Measurements from ENCODE around the gene MAPK4.

MAPK4 gene

DNA sequence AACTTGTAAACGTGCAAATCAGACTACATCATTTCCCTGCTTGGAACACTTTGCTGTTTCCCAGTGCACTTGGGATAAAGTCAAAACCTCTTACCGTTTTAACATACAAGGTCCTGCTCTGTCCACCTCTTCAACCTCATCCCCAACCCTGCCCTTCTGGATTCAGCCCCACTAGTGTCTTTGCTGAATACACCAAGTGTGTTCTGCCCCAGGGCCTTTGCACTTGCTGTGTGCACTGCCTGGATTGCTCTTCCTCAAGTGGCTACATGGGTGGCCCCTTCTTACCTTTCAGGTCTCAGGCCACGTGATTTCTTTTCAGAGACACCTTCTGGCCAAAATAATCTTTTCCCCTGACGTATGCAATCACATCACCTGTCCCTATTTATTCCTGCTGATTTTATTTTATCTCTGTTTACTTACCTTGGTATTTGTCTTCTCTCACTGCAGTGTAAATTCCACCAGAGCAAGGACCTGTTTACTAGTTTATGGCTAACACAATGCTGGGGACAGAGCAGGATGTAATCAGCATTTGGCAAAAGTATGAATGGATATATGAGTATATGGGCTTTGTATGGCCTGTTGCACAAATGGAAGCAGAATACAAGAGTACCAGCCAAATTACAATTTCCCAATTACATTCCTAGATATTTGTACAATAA is 63.9 kb downstream of the MAPK4 start:
- no peak overlapping the region for H3K27ac Mint-ChIP-seq
- DNase-seq (no peak), ATAC-seq (no peak)
- H3K9me3 Mint-ChIP-seq, result no peaks in the 10 kb centered on the region
- H3K36me3 Mint-ChIP-seq (ENCODE audit: low read depth), result no peaks in the 10 kb centered on the region
- H3K27me3 Mint-ChIP-seq, result peaks cover 5% of the 10 kb centered on the region
- H3K4me3 Mint-ChIP-seq, result no peak overlapping the region
- H3K4me1 Mint-ChIP-seq, result no peaks in the 10 kb centered on the region

DNA sequence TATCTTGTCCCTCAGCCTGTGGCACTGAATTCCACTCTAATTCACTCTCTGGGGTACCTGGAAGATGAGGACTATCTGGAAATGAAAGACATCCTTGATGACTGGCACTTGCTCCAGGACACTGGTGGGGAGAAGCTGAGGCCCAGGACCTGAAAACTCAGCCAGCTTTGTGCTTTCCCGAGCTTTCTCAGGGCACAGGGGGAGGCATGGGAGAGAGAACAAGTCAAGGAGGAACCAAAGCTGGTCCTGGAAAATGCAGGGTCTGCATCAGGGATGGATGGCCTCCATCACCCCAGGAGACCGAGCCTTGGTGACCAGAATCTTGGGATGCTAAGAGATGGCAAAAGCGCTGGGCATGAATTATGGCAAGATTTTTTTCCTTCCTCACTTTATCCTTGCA is 65.1 kb downstream of the MAPK4 start:
- ATAC-seq (no peak), DNase-seq (no peak)
- Mint-ChIP-seq H3K9me3 (no peaks in the 10 kb centered on the region), H3K4me1 (no peaks in the 10 kb centered on the region), H3K27ac (no peak overlapping the region), H3K36me3 (ENCODE audit: low read depth) (no peaks in the 10 kb centered on the region), H3K27me3 (peaks cover 3% of the 10 kb centered on the region), H3K4me3 (no peak overlapping the region)

DNA sequence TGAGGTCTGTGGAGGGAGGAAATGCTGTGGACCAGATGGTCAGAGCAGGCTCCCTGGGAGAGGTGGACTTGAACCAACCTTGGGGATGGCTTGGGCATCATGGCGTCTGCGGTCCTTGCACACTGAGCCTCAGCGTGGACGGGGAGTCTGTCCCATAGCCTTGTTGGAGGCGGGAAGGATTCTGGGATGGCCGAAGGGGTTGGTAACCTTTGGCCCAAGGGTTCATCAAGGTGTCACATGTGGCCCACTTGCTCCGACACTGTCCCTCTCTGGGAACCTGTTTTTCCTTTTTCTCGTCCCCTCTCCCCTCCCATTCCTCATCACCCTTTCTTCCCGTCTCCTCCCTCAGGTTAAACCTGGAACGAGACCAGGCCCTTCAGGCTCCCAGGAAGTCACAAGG is 66.4 kb downstream of the MAPK4 start:
- ATAC-seq (no peak), DNase-seq (no peak)
- Mint-ChIP-seq H3K4me1 (no peaks in the 10 kb centered on the region), H3K4me3 (no peak overlapping the region), H3K27me3 (peaks cover 3% of the 10 kb centered on the region), H3K9me3 (no peaks in the 10 kb centered on the region), H3K36me3 (ENCODE audit: low read depth) (no peaks in the 10 kb centered on the region), H3K27ac (no peak overlapping the region)

DNA sequence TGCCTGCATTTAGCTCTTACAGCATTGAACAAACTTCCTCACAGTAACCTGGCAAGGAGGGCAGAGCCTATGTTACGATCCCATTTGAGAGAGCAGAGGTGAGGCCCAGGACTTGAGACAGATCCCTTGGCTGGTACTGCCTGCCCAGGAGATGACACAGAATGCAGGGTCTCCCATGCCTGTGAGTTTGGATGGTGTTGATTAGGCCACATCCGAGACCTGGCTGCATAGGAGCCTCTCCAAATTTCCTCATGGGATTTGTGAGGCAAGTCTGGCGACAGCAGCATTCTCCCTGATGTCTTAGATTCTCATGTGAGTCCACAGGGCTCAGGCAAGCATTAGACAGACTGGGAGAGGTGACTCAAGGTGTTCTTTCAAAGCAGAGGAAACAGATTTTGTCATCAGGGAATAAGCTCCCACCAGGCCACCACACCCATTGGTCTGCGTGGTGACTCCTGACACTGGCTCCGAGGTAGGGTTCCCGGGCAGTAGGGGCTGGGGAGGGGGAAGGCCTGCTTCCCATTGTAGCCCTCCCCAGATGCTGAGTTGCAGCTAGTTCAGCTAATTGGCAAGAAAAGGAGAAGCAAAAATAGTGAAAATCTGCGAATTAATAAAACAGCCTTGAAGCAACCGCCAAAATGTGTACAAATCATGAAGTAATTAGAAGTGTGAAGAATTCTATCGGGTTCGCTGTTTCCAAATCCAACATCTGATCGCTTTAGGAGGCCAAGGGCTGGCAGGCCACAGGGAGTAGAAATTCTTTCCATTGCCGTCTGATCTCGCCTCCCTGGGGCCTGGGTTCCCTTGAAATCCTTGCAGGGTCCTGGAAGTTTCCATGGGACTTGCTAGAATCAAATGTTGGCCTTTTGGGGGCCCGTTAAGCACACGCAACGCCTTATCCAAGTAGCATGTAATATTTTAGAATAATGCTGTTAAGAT is 68.0 kb downstream of the MAPK4 start:
- DNase-seq (no peak), ATAC-seq (no peak)
- peaks cover 3% of the 10 kb centered on the region for H3K27me3 Mint-ChIP-seq
- no peaks in the 10 kb centered on the region for H3K36me3 Mint-ChIP-seq (ENCODE audit: low read depth)
- H3K4me3 Mint-ChIP-seq, result no peak overlapping the region
- H3K4me1 Mint-ChIP-seq, result no peaks in the 10 kb centered on the region
- H3K9me3 Mint-ChIP-seq, result no peaks in the 10 kb centered on the region
- no peak overlapping the region for H3K27ac Mint-ChIP-seq

DNA sequence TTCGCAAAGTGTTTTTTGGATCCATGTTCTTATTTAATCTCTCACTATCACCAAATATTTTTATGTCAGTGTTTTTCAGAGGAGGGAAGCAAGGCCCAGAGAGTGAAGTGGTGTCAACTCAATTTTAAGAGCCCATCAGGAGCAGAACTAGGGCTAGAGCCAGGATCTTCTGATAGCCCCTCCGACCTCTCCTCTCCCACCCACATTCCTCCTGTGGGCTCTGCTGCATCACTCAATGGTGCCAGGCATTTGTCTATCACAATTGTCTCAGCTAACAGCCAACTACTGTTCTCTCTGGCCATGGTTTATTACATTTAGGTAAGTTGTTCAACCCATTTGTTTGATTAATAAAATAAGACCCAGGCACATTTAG is 68.6 kb downstream of the MAPK4 start:
- DNase-seq (no peak), ATAC-seq (no peak)
- H3K4me1 Mint-ChIP-seq, result no peaks in the 10 kb centered on the region
- H3K27me3 Mint-ChIP-seq, result peaks cover 1% of the 10 kb centered on the region
- no peaks in the 10 kb centered on the region for H3K9me3 Mint-ChIP-seq
- H3K4me3 Mint-ChIP-seq, result no peak overlapping the region
- H3K27ac Mint-ChIP-seq, result no peak overlapping the region
- no peaks in the 10 kb centered on the region for H3K36me3 Mint-ChIP-seq (ENCODE audit: low read depth)

DNA sequence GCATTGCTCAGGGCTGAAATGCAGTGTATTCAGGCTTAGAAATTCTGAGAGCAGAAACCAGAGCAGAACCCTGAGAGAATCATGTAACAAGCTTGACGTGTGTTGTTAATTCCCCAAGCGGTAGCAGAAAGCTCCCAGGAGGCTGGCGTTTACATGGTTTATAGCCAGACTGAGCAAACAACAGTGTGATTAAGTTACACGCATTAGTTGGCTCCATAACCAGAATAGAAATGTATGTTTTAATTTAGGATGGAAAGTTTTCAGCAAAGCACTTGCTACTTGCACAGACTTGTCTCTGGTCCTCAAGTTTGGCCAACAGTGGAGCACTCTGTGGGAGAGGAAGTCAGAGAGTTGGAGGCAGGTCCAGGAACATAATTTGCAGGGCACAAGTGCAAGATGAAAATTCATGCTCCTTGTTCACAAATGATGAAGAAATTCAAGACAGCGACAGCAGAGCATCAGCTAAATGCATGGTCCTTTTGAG is 69.3 kb downstream of the MAPK4 start:
- no peak for DNase-seq
- no peaks in the 10 kb centered on the region for H3K9me3 Mint-ChIP-seq
- no peaks in the 10 kb centered on the region for H3K4me1 Mint-ChIP-seq
- peaks cover 1% of the 10 kb centered on the region for H3K27me3 Mint-ChIP-seq
- no peaks in the 10 kb centered on the region for H3K36me3 Mint-ChIP-seq (ENCODE audit: low read depth)
- H3K27ac Mint-ChIP-seq, result no peak overlapping the region
- no peak for ATAC-seq
- no peak overlapping the region for H3K4me3 Mint-ChIP-seq

DNA sequence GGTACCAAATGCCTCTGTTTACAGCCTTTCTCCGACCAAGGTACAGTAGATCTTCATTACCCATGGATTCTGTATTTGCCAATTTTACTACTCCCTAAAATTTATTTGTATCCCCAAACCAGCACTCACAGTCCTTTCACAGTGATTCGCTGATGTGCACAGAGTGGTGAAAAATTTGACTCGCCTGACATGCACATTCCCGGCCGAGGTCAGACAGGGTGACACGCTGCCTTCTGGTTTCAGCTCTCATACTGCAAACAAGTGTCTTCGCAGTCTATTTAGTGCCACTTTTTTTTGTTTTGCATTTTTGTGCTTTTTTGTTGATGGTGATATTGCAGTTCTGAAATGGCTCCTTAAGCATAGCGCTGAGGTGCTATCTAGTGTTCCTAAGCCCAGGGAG is 71.0 kb downstream of the MAPK4 start:
- peaks cover 1% of the 10 kb centered on the region for H3K27me3 Mint-ChIP-seq
- no peak for ATAC-seq
- H3K4me1 Mint-ChIP-seq, result no peaks in the 10 kb centered on the region
- no peaks in the 10 kb centered on the region for H3K9me3 Mint-ChIP-seq
- no peak for DNase-seq
- H3K4me3 Mint-ChIP-seq, result no peak overlapping the region
- H3K27ac Mint-ChIP-seq, result no peak overlapping the region
- no peaks in the 10 kb centered on the region for H3K36me3 Mint-ChIP-seq (ENCODE audit: low read depth)

DNA sequence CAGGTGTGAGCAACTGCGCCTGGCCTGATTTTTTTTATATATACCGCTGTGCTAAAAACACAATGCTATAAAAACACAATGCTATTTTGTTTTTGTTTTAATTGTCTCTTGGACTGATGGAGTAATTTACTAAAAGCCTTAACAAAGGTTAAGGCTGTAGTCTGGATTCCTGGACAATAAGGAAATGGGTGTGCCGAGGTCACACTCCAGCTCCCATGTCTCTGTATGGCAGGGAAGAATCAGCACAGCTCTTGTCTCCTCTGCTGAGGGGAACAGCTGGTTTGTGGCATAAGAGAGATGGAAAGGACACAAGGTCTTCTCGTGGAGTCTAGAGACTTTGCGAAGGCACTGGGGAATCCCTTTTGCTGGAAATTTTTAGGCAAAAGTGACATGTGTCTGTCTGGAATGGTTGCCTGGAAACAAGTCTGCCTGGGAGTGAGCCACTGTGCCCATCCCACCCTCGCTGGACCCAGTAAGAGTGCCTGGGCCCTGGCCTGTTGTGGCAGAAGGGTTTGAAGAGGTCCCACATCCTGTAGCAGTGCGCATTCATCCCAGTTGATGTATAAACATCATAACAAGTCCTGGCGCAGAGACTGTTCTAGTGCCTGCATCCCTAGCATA is 73.1 kb downstream of the MAPK4 start:
- no peak for DNase-seq
- Mint-ChIP-seq H3K27ac (no peak overlapping the region), H3K4me1 (no peaks in the 10 kb centered on the region), H3K36me3 (ENCODE audit: low read depth) (no peaks in the 10 kb centered on the region), H3K9me3 (no peaks in the 10 kb centered on the region), H3K27me3 (no peaks in the 10 kb centered on the region), H3K4me3 (no peak overlapping the region)
- ATAC-seq, result no peak

DNA sequence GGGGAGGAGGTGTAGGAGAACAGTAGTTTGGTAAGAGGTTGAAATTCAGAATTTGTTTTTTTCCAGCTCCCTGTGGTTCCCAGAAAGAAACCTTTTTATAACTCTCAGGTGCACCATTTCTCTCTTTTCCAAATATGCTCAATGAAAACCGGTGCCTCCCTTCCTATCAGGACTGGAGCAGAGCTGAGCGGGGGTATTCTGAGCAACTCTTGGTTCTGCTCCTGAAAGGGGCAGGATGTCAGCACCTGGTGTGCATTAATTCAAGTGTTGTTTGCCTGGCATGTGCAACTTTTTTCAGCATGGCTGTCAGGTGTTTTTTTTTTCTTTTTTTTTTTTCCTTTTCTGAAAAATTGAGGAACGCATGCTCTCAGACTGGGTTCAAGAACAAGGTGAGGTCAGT is 74.1 kb downstream of the MAPK4 start:
- no peaks in the 10 kb centered on the region for H3K4me1 Mint-ChIP-seq
- no peaks in the 10 kb centered on the region for H3K27me3 Mint-ChIP-seq
- H3K36me3 Mint-ChIP-seq (ENCODE audit: low read depth), result no peaks in the 10 kb centered on the region
- no peak for ATAC-seq
- H3K27ac Mint-ChIP-seq, result no peak overlapping the region
- H3K9me3 Mint-ChIP-seq, result no peaks in the 10 kb centered on the region
- DNase-seq, result no peak
- no peak overlapping the region for H3K4me3 Mint-ChIP-seq

DNA sequence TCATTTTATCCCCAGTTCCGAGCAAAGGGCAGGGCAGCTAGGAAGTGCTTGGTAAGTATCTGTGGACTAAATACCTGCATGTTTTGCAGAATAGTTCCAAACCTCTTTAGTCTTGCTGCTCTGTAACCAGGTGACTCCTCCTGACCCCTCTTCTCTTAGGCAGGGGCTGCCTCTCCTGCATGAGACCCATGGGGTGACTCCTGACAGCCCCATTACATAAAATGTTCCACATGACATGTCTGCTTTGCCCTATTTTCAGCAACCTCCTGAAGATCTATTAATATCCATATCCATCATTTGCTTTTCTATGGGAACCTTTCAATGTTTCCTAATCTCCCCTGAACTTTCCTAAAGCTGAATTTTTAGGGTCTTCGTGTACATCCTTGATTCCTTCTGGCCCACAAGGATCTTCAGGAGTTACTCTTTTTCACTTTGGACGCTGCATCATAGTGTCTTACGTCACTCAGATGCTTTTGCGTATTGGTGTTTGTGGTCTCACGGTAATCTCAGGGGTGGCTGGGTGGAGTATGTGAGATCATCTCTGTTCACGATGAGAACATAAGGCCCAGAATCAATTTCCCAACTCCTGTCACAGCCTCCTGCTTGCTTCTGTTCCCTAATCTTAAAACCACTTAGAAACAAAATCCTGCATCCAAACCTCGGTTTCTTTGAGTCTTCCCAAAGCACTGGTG is 76.6 kb downstream of the MAPK4 start:
- DNase-seq (no peak), ATAC-seq (no peak)
- no peaks in the 10 kb centered on the region for H3K9me3 Mint-ChIP-seq
- H3K27me3 Mint-ChIP-seq, result no peaks in the 10 kb centered on the region
- H3K27ac Mint-ChIP-seq, result no peak overlapping the region
- no peaks in the 10 kb centered on the region for H3K36me3 Mint-ChIP-seq (ENCODE audit: low read depth)
- H3K4me1 Mint-ChIP-seq, result no peaks in the 10 kb centered on the region
- no peak overlapping the region for H3K4me3 Mint-ChIP-seq

DNA sequence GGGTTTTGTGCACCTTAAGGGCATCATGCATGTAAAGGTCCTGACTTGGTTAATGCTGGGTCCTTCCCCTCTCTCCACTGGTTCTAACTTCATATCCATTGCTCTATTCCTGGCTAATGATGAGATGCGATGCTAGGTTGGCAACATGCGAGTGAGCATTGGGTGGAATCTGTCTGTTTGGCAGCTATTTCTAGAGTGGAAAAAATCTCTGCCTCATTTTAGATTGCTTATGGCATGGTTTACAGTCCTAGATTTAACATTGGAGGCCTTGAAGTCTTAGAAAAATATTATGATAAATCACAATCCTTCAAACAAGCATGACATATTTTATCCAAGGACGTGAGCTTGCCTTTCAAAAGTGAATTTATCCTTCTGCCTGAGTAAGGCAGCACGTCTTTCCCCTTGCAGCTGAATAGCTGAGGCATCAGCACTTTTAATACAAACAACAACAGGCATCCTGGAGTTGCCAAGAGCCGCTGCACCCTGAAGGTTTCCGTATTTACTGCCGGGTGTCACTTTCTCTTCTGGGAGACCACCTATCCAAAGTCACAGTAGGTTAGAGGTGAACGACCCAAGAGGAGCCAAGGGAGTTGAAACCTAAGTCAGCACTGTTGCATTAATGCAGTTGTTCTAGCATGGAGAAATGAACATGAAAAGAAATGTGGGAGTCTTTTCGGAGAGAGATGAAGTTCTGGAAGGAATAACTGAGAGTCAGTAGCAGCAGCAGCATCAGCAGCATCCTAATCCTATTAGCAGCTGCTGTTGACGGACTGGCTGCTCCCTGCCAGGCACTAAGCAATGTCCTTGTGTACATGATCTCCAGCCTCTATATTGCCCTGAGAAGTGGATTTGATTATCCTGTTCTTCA is 78.4 kb downstream of the MAPK4 start:
- Mint-ChIP-seq H3K9me3 (no peaks in the 10 kb centered on the region), H3K27me3 (no peaks in the 10 kb centered on the region), H3K4me3 (no peak overlapping the region), H3K36me3 (ENCODE audit: low read depth) (no peaks in the 10 kb centered on the region), H3K4me1 (no peaks in the 10 kb centered on the region), H3K27ac (no peak overlapping the region)
- DNase-seq, result no peak
- ATAC-seq, result no peak

DNA sequence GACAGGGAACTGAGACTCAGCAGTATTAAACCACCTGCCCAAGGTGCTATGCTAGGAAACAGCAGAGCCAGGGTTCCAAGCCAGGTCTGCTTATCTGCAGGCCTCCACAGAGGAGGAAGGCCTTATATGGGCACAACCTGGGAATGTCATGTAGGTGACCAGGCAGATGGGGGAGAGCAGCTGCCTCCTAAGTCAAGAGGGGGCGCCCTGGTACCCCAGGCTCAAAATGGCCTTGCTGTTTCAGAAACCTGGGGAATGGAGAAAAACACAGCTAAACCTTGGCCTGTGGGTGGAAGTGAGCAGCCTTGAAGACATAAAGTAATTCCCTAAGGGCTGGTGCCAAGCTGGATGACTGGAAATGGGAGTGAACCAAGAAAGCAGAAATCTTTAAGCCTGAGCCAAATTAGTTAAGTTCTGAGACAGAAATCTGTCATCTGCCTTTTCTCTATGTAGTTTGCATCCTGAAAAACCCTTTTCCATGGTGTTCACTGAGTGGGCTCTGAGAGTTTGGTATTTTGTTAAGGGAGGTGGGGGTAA is 79.1 kb downstream of the MAPK4 start:
- ATAC-seq, result no peak
- H3K27me3 Mint-ChIP-seq, result no peaks in the 10 kb centered on the region
- no peaks in the 10 kb centered on the region for H3K36me3 Mint-ChIP-seq (ENCODE audit: low read depth)
- DNase-seq, result no peak
- H3K4me3 Mint-ChIP-seq, result no peak overlapping the region
- H3K4me1 Mint-ChIP-seq, result no peaks in the 10 kb centered on the region
- no peak overlapping the region for H3K27ac Mint-ChIP-seq
- H3K9me3 Mint-ChIP-seq, result no peaks in the 10 kb centered on the region

DNA sequence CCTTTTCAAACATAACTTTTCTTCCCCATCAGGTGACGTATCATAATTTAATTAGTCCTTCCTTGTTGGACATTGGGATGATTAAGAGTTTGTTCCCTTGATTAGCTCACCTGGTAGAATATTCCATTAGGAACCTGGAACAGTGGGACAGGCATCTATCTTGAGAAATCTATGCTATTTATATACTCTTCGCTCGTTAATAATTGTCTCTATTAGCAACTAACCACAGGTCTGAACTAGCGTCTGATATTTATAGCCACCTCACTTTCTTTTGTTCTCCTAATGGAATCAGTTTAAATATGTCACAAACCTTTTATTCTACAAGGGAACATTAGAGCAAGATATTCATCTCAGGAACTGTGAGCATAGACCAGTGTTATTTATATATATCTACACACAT is 79.8 kb downstream of the MAPK4 start:
- H3K36me3 Mint-ChIP-seq (ENCODE audit: low read depth), result no peaks in the 10 kb centered on the region
- H3K27me3 Mint-ChIP-seq, result no peaks in the 10 kb centered on the region
- DNase-seq, result no peak
- no peak overlapping the region for H3K4me3 Mint-ChIP-seq
- no peak for ATAC-seq
- H3K27ac Mint-ChIP-seq, result no peak overlapping the region
- no peaks in the 10 kb centered on the region for H3K4me1 Mint-ChIP-seq
- no peaks in the 10 kb centered on the region for H3K9me3 Mint-ChIP-seq

DNA sequence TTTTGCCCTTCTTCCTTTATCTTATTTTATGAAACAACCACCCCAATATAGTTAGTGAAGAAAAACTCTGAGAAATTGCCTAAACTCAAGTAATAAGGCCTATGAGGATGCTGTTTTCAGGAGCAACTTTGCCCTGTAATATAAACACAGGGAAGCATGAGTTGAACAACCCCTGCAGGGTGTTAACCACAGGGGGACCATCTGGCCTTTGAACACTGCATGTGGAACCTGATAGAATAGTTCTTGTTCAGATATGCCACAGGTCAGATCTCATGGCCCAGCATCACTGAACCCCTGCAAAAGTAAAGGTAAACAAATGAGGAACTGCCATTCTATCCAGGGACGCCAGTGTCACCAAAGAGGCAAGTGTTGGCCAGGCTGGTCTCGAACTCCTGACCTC is 82.6 kb downstream of the MAPK4 start:
- H3K9me3 Mint-ChIP-seq, result no peaks in the 10 kb centered on the region
- H3K27ac Mint-ChIP-seq, result no peak overlapping the region
- no peaks in the 10 kb centered on the region for H3K36me3 Mint-ChIP-seq (ENCODE audit: low read depth)
- H3K4me3 Mint-ChIP-seq, result no peak overlapping the region
- H3K27me3 Mint-ChIP-seq, result no peaks in the 10 kb centered on the region
- no peaks in the 10 kb centered on the region for H3K4me1 Mint-ChIP-seq
- DNase-seq (no peak), ATAC-seq (no peak)
